GM04503 (cell line): ENCODE measurements around the gene FBF1.
"Not testable (repeated sequence)": the region's sequence is repeated elsewhere in the genome, so short reads cannot be mapped to it uniquely, and the experiment has no call there.

Experiments
- DNase-seq: peaks from one replicate; pipeline ENCODE4 v3.0.0-alpha.2; 2012; ENCODE audit warnings: low read depth

The FBF1 gene, protein sequence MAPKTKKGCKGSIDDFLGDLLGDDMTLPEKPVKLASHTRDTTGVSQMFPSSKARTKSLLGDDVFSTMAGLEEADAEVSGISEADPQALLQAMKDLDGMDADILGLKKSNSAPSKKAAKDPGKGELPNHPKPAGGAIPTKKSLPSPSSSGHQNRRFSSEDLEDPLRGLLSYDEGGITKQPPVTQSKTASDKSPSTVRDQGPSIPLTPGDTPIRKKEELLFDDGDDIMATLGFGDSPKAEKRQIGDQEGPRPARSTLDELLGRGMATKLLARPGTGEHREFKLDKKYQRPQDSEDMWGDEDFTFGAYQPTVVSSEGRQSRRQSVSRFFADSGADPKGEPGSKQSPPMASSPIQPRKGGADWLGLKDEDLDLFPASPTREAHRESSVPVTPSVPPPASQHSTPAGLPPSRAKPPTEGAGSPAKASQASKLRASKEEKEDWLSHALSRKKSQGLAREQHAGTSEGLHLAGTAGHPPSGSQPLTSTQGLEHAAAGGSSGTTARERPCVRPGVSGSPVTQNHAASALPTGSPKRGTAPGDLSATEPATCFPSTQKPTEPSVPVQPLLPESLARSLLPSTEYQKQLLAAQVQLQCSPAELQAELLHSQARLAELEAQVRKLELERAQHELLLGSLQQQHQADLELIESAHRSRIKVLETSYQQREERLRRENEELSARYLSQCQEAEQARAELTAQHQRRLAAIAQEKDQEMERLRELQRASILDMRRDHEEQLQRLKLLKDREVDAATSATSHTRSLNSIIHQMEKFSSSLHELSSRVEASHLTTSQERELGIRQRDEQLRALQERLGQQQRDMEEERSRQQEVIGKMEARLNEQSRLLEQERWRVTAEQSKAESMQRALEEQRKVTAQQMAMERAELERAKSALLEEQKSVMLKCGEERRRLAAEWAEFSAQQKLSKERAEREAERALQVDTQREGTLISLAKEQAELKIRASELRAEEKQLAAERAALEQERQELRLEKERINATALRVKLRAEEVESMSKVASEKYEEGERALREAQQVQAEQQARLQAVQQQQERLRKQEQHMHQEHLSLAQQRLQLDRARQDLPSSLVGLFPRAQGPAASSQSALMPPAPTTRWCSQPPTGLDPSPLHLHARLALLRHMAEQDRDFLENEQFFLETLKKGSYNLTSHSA

GRCh38 chr17:75940727-75941441 is at the start of gene FBF1:
FBF1 (minus strand) TSS chr17:75941042; CDS start chr17:75938149, 2,893 bp downstream.
- DNase-seq, result peak; percentile 80

GRCh38 chr17:75987041-75987440 is 46.2 kb upstream of the FBF1 start:
- no peak for DNase-seq

GRCh38 chr17:75985986-75986385 is 45.1 kb upstream of the FBF1 start:
- no peak for DNase-seq

DNA sequence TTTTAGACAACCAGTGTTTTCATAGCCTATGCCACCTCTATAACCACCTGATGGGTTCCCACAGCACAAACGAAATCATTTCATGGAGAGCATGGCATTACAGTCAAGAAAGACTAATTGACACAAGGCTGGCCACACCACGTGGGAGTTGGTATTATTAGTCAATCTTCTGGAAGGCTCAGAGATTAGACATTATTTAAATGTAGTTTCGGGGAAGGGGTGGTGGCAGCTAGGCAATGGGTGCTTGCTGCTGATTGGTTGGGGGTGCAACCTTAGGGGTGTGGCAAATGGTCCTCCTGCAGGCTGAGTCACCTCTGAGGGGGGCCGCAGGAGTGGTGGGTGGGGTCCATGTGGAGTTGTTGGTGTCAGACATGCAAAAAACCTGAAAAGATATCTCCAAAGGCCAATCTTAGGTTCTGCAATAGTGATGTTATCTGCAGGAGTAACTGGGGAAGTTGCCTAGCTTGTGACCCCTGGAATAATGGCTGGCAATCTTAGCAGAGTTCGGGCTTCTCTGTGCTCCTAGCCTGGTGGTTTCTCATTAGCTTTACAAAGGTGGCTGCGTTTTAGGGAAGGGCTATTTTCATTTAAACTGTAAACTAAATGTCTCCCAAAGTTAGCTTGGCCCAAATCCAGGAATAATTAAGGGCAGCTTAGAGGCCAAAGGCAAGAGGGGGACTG is 42.8 kb upstream of the FBF1 start:
- no peak for DNase-seq

DNA sequence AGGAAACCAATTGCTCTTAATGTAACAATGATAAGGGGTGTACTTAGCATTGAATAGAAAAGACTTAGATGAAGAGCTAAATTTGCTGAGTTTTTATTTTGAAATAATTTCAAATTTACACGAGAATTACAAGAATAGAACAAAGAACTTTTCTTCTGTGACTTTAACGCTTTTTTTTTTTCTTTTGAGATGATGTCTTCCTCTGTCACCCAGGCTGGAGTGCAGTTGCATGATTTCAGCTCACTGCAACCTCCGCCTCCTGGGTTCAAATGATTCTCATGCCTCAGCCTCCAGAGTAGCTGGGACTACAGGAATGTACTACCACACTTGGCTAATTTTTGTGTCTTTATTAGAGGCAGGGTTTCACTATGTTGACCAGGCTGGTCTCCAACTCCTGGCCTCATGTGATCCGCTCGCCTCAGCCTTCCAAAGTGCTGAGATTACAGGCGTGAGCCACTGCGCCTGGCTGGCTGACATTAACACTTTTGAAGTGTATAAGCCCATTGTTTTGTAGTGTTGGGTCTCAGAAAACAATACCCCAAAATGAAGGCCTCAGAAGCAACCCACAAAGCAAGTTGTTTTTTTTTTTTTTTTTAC is 40.3 kb upstream of the FBF1 start:
- DNase-seq, result no peak

- DNase-seq, result no peak
These were observed 39.6 kb upstream of the FBF1 start for GRCh38 chr17:75980188-75981018.

DNA sequence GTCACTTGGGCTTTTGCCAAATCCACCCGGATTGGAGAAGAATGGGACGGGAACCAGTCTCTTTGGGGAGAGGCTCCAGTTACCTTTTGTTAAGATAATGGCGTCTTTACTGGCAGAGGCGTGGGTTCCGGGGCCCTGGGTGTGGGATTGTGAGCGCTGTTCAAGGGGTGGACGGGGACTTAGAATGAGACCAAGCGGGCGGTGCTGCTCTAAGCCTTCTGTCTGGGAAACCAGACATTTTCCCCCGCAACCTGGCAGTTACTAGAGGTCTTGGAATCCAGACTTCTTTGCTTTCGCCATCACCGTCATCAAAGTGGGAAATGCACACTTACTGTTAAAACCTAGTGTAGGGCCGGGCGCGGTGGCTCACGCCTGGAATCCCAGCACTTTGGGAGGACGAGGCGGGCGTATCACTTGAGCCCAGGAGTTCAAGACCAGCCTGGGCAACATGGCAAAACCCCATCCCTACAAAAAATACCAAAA is 38.9 kb upstream of the FBF1 start:
- DNase-seq, result peak; percentile 42

DNA sequence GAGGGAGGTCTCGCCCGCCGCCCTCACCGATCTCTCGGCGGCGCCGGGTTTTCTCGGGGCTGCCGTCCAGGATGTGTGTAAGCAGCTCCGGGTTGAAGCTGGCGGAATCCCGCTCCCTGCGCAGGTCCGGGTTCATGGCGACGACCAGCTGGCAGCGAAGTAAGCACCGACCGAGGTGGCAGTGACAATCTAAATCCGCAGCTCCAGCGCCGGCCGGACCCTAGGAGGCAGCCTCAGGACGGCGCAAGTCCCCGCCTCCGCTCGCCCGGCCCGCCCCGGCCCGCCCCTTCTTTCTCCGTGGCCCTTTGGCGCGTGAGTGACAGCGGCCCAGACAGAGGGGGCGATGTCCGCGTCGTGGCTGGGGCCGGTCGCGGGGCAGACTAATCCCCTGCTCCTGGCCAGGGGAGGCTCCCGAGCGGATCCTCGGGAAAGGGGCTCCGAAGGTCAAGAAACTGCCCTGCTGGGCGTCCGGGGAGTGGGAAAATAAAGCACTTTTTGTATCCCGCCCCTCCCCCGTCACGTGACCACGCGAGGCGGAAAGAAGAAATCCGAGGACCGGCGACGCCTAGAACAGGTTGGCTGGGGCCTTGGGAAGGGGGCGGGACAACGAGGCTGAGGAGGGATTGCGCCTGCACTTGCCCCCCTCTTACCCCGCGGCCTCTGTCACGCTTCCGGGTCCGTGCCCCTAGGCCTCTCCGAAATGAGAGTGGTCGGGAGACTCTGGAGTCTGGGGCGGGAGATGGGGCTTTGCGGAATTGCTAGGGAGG is 38.3 kb upstream of the FBF1 start, which contains the start of the genes ACOX1 and TEN1:
Gene ACOX1 (minus strand): TSS at position 229 of the 767 bp plus-strand sequence. CDS start 93 bp downstream, at position 136.
Gene TEN1 (plus strand): TSS at position 303 of the 767 bp plus-strand sequence. CDS start 6,953 bp downstream, outside the sequence.
- DNase-seq, result peak; percentile 79

- DNase-seq, result no peak
These were observed 35.5 kb upstream of the FBF1 start for GRCh38 chr17:75976175-75976848.

DNA sequence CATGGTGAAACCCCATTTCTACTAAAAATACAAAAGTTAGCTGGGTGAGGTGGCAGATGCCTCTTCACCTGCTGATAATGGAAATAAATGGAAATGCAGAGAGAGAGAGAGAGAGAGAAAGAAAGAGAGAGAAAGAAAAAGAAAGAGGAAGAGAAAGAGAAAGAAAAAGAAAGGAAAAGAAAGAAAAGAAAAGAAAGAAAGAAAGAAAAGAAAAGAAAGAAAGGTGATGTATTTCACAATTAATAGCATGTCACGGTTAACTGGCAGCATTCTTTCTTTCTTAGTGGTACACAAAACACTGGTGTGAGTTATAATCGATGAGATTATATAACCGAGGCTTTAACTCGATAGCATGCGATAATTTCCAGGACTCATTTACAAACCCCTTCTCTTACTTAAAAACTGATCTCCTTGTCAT is 34.9 kb upstream of the FBF1 start:
- DNase-seq, result no peak

DNA sequence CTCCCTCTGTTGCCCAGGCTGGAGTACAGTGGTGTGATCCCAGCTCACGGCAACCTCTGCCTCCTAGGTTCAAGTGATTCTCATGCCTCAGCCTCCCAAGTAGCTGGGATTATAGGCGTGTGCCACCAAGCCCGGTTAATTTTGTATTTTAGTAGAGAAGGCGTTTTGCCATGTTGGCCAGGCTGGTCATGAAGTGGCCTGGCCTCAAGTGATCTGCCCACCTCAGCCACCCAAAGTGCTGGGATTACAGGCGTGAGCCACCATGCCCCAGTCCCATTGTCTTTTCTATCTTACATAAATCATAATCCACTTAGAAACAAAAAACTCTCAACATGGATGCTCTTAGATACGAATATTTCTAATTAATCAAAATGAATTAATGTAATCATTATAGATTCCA is 34.3 kb upstream of the FBF1 start:
- DNase-seq, result not testable (repeated sequence)

DNA sequence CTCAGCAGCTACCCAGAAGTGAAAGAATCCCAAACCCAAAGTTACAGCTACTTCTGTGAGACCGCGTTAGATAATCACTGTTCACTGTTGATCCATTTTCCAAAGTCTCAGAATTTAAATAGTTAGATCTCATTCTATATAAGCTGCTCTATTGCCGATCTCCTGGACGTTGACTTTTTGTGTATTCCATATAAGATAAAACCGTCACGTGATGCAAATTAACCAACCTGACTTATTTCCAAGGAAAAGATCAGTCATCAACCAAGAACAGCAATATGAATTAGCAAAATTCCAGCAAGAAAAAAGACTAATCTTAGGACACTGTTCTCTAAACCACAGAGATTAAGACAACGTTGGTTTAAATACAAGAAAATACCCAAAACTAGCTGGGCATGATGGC is 29.8 kb upstream of the FBF1 start:
- DNase-seq, result no peak

DNA sequence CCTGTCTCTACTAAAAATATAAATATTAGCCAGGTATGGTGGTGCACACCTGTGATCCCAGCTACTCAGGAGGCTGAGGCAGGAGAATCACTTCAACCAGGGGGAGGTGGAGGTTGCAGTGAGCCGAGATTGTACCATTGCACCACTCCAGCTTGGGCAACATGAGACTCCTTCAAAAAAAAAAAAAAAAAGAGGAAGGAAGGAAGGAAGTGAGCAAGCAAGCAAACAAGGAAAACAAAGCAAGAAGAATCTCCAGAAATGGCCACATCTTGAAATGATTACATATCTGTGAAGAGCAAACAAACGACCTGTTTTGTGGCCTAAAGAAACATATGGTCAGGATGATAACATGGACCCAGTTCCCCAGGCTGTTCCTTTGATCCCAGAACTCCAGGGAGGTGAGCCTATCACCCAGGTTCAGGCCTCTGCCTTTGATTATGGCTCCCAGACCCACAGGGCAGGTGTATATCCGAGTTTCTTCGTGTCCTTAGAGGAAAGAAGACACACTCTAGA is 29.2 kb upstream of the FBF1 start:
- DNase-seq, result no peak

- not testable (repeated sequence) for DNase-seq
These were observed 28.2 kb upstream of the FBF1 start for GRCh38 chr17:75969044-75969443.

- no peak for DNase-seq
These were observed 24.6 kb upstream of the FBF1 start for GRCh38 chr17:75965468-75965867.

DNA sequence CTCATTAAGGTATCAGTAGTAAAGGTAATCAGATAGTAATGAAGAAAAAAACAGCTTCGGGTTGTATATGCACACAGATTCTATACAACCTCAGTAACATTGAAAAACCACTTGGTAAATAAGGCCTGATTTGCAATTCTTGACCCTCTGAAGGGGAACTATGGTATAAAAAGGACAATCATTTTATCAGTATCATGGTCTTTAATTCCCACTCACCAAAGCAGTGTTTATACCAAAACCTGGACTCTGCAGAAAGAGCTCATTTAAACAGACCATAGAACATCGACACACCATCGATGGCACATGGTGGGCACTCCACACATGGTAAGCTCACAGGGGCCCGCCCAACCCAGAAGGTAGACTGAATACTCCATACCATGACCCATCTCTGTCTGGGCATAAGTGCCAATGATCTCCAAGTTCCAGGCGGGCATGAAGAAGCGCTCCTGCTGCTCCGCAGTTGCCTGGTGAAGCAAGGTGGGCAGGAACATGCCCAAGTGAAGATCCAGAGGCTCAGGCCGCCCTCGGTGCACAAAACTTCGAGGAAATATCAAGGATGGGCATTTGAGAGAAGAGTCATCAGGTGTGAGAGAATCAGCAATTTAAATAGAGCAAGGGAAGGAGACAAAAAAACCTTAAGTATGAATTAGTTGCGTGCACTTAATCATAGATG is 19.1 kb upstream of the FBF1 start:
- no peak for DNase-seq
